DLD1 (cell line): ENCODE measurements around the gene SLC44A3.

Experiments used
- in situ Hi-C: cut with HindIII; loops from 2 replicates; pipeline ENCODE4 v1.10.0; 2017; ENCODE audit warnings: low sequenced_read_pairs

The SLC44A3 gene

DNA sequence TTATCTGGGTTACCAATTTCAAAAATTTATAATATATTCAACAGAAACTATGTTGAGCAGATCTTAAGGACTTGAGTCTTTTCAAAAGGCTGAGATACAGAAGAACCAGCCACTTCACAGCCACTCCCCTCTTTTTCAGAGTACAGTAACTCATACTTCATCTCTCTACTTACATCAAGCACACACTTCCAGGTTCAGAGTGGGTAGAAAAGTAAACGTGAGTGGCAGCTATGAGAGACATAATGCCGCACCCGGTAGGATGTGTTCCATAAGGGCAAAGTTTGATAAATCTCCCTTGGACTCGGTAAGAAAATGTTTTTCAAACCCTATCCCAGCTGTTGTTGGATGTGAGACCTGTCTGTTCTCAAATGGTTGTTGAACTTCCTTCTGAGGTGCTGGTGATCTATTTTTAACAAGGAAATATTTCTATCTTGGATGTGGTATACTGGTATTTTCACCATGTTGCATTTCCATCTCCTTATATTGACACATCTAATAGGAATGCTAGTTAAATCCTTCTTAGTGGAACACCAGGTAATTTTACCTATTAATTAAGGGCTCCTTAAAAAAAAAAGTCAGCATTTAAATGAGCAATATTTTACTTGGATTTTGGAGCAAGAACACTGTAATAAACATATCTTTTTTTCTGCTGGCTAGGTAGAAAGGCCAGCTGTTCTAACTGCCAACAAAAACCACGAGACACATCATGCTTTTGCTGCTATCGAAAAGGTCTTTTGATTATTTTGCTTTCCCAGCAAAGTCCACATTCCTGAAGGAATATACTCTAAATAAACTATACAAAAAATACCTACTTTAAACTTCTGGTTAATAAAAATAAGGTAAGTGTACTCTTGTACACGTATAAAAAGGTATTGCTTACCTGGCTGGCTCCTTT, 78.6 kb downstream of the SLC44A3 start:
- in situ Hi-C loops: no loop called here

DNA sequence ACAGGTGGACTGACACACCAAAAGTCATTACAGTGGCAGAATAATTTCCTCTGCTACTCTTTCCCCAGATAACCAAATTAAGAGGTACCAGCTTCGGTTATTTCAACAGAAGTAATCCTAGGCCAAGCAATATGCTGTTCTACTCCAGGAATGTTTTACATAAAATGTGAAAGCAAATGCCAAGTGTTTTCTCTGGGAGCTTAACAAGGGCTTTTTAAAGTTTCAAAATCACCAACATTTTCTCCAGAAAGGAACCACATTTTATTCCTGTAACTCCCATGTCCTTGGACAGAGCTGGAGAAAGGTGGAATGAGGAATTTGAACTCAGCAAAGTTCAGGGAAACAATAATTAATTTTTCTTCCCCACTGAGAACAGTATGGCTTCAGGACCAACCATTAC, 79.6 kb downstream of the SLC44A3 start:
- in situ Hi-C loops: no loop called here

DNA sequence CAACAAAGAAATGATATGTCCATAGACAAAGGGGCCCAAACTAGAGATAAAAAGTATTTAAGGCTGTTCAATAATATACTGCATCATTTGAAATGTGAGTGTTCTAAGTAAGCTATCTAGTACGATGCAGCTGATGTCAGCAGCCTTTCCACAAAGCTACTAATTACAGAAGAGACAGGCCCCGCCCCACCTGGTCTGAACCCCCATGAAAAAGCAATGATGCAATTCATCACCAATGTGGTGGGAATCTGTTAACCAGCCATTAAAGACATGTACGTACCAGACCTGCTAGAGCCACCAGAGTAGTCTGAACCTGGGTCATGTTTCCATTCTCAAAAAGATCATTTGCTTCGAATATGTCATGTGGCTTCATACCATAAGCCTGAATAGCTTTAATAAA, 81.7 kb downstream of the SLC44A3 start:
- in situ Hi-C loops: no loop called here

DNA sequence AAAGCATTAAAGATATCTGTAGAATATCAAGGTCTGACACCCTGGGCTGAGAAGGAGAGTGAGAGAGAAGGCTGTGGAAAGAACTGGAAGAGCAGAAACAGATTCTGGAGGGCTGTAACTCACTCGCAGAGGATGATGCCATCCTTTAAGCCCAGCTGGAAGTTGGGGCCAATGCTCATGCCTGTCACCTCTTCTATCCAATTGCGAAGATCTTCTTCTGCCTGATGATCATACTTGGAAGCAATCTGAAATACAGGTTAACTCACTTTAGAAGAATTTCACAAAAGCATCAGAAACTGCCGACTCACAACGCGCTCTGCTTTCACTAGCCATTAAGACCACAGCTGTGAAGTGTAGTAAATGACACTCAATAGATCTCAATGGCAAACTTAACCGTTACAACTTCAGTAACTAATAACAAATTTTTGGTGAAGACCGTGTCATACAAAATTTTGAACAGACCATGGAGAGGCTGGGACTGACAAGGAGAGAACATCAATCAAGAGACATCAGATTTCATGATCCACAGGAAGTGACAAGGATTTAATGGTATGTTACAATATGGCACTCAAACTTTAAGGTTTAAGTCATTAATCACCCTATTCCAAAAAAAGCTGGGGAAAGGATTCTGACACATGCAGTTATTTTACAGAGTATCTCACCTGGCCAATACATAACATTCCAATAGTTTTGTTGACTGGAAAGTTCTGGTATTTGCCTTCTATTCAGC, 83.3 kb downstream of the SLC44A3 start:
- in situ Hi-C loops: no loop called here

DNA sequence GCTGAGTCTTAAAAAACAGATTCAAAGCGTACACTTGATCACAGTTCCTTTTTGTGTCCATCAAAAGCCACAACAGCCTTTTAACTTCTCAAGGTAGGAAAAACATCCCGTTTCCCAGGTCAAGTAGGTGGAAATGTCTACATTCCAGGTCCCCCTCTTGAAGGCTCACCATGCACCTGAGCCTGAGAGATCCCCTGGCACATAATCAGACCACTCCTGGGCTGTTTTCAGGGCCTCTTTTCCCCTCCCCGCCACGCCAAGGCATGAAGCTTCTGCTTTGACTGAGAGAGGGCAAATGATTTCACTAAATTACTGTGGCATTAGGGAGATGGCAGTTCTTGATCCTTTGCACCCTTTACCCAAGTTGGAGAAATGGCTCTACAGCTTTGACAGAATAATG, 85.0 kb downstream of the SLC44A3 start:
- in situ Hi-C loops: no loop called here

DNA sequence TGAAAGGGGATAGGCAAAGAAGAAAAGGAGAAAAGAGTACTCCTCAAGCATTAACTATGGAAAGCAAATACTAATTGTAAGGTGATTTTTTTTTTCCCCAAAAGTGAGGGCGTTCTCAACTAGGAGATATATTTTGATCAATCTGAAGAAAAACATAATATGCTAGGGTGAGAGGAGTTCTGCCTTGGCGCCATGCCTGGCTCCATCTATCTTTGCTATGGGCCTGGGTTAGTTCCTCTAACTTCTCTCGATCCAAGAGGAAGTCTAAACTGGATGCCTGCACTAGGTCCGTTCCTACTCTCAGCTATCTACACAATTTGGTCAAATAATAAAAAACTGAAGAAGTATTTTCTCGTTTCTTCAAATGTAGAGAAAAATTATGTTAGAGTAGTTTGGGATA, 86.2 kb downstream of the SLC44A3 start:
- in situ Hi-C loops: no loop called here

DNA sequence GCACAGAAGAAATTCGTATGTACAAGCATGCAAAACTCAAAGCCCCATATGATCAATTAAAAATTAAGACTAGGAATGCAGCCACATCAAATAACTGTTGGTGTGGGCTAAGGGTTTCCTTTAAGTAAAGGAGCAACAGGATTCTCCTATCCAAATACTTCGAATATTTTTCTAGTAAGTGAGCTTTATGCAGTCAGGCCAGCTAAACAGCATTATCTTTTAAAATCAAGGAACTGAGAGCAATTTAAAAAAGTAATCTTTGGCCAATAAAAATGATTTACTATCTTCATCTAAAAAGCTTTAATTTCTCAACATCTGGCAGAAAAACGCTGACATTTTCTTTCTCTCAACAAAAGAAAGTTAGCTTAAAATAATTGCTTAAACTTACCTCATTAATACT, 87.0 kb downstream of the SLC44A3 start:
- in situ Hi-C loops: no loop called here

DNA sequence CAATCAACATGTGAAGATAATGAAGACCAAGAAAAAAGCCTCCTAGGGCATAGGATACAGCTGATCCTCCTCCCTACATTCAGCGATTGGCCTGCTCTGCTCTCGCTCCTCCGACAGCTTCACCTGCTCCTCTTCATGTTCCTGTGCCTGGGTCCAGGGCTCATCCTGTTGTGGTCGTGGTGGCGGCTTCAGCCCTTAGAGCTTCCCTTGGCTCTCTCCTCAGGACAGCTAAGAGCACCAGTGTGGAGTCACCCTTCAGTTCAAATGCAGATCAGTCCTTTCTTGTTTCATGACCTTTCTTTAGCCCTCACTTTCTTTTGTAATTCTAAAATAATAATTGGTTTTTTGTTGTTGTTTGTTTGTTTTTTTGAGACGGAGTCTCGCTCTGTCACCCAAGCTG, 88.0 kb downstream of the SLC44A3 start:
- in situ Hi-C loops: no loop called here

DNA sequence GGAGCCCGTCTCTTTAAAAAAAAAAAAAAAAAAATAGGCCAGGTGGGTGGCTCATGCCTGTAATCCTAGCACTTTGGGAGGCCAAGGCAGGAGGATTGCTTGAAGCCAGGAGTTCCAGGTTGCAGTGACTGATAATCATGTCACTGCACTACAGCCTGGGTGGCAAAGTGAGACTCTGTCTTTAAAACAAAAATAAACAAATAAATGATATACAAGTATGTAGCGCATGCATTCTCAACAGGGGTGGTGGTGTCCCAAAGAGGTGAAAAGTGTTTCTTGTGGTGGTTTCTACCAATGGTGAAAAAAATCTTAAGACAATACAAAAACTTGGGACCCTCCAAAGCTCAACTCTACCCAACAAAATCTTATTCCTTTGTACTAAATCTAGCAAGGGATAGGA, 88.8 kb downstream of the SLC44A3 start:
- in situ Hi-C loops: no loop called here

DNA sequence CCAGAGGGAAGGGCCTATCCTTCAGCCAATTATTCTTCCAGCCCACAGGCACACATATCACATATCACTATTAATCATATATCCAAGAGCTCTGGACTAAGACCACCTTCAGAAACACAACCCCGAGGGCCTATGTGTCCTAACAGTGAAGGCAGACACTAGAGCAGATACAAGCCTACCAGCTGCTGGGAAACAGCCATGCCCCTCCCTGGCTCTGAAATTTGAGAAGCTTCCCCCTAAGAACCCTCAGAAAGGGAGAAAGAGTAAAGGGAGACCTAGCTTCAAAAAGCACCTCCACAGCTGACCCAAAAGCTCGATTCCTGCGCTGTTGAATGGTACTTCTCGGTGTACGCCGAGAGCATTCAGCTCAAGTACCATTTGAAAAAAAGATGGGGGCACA, 89.3 kb downstream of the SLC44A3 start:
- in situ Hi-C loops: no loop called here

DNA sequence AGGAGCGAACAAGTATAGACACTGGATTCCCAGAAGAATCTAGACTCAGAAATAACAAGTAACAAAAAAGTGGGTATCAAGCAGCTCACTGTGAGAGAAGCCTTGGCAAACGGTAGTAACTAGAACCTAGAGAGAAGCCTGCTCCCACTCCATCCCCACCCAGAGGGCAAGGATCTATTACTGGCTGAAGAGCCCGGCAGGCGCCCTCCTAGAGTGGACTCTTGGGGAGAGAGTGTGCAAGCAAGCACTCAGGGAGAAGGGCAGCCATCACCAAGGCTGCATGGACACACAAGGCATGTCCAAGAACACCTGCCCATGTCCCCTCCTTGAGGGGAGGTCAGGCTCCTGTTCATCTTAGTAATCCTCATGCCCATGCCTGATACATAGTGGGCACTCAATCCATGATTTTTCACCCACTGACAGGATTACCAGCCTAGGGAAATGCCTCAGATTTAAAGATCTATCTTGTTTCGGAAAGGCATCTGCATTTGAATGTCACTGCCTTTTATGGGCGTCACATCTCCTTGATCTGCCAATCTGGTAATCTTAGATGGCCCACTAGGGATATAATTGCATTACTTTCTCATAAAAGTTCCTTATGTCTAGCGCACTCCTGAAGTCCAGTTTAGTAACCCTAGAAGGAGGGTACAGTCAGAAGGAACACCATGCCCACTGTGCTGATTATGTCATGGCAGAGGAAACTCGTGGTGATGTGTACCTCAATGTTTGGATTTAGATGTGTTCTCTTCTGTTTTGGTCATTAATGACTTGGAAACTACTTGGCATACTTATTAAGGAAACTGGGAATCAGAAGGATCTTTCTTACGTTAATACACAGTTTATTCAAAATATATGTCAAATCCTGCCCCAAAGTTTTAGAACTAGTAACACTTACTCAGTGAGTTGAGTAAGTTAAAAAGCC, 92.4 kb downstream of the SLC44A3 start:
- in situ Hi-C loops: no loop called here

DNA sequence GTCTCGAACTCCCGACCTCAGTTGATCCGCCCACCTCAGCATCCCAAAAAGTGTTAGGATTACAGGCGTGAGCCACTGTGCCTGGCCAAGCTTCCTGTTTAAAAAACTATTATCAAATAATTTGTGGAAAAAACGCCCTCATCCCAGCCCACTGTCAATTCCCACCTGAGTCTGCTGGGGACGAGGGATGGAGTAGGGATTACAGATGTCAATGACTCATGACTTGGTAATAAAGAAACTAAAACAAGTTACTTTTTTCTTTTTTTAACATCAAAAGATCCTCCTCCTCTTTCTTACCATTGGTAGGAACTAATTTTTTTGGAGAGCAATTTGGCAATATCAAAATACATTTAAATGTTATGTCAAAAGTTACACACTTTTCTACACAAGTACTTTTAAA, 97.1 kb downstream of the SLC44A3 start:
- in situ Hi-C loops: no loop called here

DNA sequence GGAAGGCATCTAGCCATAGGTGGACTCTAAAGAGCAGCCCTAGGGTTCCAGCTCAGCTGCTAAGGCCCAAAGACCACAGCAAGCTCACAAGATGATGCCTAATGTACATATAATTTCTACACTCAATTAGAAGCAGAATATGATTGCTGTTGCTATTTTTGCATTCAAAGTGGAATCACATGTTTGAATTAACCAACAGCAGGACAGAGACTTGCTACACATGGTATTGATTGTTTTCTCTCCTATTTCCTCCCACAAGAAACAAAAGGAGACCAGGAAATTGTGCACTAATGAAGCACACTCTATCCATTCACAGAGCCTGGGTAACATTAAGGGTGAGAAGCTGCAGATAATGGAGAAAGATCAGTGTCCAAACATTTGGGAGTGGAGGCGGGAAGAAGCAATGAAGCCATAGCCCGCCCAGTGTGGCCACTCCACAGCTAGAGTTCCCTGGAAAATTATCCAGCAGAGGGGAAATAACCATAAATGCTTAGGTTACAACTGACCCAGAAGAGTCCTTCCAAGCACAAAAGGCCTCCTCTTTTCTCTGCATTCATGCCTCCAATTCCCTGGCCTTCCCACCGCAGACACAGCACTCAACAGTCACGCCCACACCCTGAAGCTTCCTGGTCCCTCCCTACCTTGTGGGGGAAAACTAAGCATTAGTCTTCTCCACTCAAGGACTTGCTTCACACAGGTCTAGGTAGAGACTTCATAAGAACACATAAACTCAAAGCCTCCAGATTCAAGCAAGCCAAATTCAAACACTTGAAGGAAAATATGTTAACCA, 99.3 kb downstream of the SLC44A3 start:
- in situ Hi-C loops: no loop called here

DNA sequence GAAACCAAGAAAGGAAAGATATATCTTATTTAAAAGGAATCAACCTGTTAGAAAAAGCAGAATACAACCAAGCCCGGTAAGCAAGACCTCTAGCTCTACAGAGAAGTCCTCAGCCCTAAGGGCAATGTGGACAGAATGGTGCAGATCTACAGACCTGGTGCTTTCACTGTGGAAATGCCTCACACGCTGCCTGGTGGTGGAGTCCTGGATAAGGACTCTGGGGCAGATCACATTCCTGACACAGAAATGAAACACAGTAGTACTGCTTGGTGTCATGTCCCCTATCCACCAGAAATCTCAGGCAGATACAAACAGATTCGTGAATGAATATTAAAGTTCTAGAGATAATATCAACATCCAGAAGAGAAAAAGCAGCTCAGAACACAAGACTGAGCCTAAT, 99.9 kb downstream of the SLC44A3 start:
- in situ Hi-C loops: no loop called here

DNA sequence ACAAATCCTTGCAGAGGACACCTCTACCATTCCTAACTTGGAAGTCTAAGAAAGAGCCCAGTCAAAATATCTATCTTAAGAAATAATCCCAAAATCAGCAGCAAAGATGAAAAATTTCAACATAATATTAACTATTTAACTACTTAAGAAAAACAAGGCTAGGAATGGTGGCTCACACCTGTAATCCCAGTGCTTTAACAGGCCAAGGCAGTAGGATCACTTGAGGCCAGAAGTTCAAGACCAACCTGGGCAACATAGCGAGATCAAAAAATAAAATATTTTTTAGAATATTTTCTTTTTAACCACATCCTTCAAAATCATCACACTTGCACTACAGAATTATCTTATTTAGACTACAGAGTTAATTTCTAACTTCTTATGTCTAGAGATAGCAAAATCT, 101.8 kb downstream of the SLC44A3 start:
- in situ Hi-C loops: no loop called here

DNA sequence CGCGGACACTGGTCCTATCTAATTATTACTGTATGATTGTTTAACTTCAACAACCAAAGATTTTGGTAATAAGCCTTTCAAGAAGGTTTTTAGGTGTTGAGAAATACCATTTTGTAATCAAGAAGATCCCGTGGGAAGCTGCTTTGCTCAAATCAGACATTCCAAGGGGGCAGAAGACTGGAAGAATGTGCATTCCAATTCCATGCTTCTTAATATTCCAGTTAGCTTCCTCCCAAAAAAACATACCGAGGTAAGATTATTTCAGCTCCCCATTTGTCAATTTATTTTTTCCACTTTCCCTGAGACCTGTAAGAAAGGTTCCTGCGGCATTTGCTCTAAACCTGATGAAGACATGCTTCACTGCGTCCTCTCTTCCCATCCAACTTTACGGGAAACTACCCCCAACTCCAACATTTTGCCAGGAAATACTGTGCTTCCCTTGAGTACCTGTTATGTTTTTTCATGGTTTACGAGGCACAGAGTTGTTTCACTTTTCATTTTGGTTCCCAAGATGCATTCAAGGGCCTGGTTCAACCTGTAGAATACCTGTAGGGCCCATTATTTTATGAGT, 102.7 kb downstream of the SLC44A3 start:
- in situ Hi-C loops: no loop called here

DNA sequence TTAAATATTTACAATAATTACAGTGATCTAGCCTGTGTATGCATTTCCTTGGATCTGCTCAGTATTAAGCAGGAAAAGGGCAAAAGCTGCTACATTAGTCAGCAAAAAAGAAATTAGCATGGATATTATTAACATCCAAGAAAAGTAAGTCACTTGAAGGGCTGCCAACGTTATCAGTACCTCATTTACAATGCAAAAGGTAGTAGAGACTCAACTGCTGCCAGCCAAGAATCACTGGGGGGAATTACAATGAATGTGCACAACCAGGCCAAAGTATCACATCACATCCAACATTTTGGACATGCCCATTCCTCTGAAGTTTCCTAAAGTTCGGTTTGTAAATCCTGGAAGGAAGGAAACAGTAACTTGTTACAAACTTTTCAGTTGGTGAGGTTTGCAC, 104.8 kb downstream of the SLC44A3 start:
- in situ Hi-C loops: no loop called here

DNA sequence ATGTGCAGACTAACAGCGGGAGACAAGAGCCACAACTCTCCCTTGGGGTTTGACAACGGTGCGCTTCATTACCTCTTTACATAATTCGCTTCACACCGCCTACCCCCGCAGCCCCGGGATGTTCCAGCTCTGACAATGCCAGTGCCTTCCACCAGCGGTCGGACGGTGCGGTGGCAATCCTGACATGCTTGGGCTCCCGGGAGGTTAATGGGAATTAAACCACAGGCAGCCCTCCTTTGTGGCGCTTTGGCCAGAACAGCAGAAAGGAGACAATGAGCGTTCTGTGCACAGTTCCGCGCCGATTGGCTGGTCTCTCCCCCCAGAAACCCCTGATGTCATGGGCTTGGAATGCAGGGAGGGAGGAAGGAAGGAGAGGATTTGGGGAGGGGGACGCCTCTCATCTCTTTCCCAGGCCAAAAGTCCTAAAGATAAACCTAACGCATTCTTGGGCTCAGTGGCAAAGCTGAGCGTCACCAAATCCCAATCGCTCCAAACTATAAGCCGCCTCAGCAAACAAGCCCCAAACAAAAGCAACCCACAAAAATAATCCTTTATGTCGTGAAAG, 105.5 kb downstream of the SLC44A3 start:
- in situ Hi-C loops: no loop called here

DNA sequence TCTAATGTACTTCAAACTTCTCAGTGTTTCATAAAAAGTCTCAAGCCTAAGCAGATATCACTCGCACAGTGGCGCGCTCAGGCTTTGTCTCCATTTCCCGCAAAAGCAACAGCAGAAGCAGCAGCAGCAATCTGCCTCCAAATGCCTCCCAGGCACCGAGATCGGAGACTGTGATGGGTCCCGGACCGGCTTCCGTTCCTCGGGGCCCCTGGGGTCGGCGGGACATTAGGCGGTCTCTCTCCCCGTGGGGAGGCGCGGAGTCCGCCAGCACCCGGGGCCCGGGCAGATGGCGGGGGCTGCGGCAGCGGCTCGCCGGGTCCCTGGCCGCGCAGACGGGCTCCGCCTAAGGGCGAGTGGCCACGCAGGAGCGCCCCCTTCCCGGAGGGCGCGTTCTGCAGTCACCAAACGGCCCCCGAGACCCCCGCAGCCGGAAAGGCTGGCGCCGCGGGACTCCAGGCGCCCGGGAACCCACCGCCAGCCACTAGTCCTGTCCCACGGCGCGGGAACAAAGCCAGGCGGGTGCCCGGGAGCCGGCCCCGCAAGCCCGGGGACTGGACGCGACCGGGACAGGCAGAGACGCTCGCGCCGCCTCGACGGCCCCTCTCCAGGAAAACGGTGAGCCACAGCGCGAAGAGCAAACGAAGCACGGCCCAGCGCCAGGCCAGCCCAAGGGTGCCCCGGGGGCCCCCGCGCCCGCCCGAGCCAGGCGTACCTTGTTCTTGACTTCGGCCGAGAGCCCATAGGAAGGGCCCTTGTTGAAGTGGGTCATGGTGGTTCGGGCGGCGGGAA, 106.2 kb downstream of the SLC44A3 start:
- in situ Hi-C loops: no loop called here
